Forelimb muscle (tissue), 1 donor: ENCODE measurements around the gene LNP1. TPM values are rescaled to one million over a fixed set of nuclear protein-coding genes. Genes with fewer than 3 reads are reported as not detected.

Source experiments
- DNase-seq: peaks from one replicate; pipeline ENCODE4 v3.0.0-alpha.2; 2013; ENCODE audit warnings: low read depth
- polyA plus RNA-seq: library from polyadenylated mRNA; unstranded; fragments of 120-200 nt; gene quantifications from one replicate; pipeline ENCODE4 v1.2.1, GENCODE V29; 2013; ENCODE audit not compliant: insufficient read length

The LNP1 gene
- polyA plus RNA-seq, 1 donor, result 6.7 TPM

- DNase-seq, result no peak
Measured at GRCh38 chr3:100399341-100400071, 1.8 kb upstream of the LNP1 start.

GRCh38 chr3:100400419-100400779 lies 940 bp upstream of the LNP1 start:
- DNase-seq, result no peak

- DNase-seq, result no peak
Measured at GRCh38 chr3:100401674-100402041, 319 bp downstream of the LNP1 start.

GRCh38 chr3:100402256-100402655 lies 917 bp downstream of the LNP1 start:
- DNase-seq, result peak; percentile 62

- DNase-seq, result no peak
Measured at GRCh38 chr3:100402891-100403290, 1.6 kb downstream of the LNP1 start.

GRCh38 chr3:100403362-100404249 lies 2.3 kb downstream of the LNP1 start:
- no peak for DNase-seq

GRCh38 chr3:100404250-100404548 lies 2.9 kb downstream of the LNP1 start:
- DNase-seq, result no peak

GRCh38 chr3:100407164-100407563 lies 5.8 kb downstream of the LNP1 start:
- DNase-seq, result no peak

- DNase-seq, result no peak
Measured at GRCh38 chr3:100407977-100408532, 6.7 kb downstream of the LNP1 start.

GRCh38 chr3:100411091-100411982 lies 10.0 kb downstream of the LNP1 start:
- no peak for DNase-seq

- DNase-seq, result no peak
Measured at GRCh38 chr3:100412912-100413590, 11.7 kb downstream of the LNP1 start.

- no peak for DNase-seq
Measured at GRCh38 chr3:100413613-100414012, 12.3 kb downstream of the LNP1 start.

- DNase-seq, result no peak
Measured at GRCh38 chr3:100416176-100416575, 14.8 kb downstream of the LNP1 start.

GRCh38 chr3:100416863-100417262 lies 15.5 kb downstream of the LNP1 start:
- DNase-seq, result no peak

GRCh38 chr3:100419406-100419805 lies 18.1 kb downstream of the LNP1 start:
- no peak for DNase-seq

GRCh38 chr3:100420885-100421284 lies 19.5 kb downstream of the LNP1 start:
- DNase-seq, result no peak

GRCh38 chr3:100423611-100424010 lies 22.3 kb downstream of the LNP1 start:
- no peak for DNase-seq

- DNase-seq, result no peak
Measured at GRCh38 chr3:100424261-100424660, 22.9 kb downstream of the LNP1 start.

- no peak for DNase-seq
Measured at GRCh38 chr3:100425316-100425715, 24.0 kb downstream of the LNP1 start.

GRCh38 chr3:100426067-100426682 lies 24.8 kb downstream of the LNP1 start:
- no peak for DNase-seq

GRCh38 chr3:100427699-100428098 lies 26.4 kb downstream of the LNP1 start:
- no peak for DNase-seq
